HFF-Myc (cell line): ENCODE data around the gene ANO3.
"Not testable (repeated sequence)": the region's sequence is repeated elsewhere in the genome, so short reads cannot be mapped to it uniquely, and the experiment has no call there.

Source experiments
- DNase-seq: peaks from one replicate; pipeline ENCODE4 v3.0.0-alpha.2; 2011; ENCODE audit warnings: low read depth; ENCODE audit errors: extremely low read depth
- H3K4me3 ChIP-seq: replicated peaks from 2 replicates; pipeline ENCODE4 v1.5.1; 2011; ENCODE audit warnings: low read depth, mild to moderate bottlenecking, control low read depth, low read length
- CTCF ChIP-seq: IDR thresholded peaks from 2 replicates; pipeline ENCODE4 v1.5.1; 2012; ENCODE audit warnings: mild to moderate bottlenecking, low read depth, low read length, control low read depth; ENCODE audit errors: missing control alignments

ANO3 gene

GRCh38 chr11:26331911-26332571 lies at the start of gene ANO3:
Gene ANO3, plus strand, starts transcription at chr11:26332130. Its CDS starts 146 bp downstream, at chr11:26332276.
- TF ChIP-seq CTCF = peak; percentile 66
- H3K4me3 ChIP-seq = no peak within 1 kb of the TSS
- DNase-seq = peak; percentile 54

DNA sequence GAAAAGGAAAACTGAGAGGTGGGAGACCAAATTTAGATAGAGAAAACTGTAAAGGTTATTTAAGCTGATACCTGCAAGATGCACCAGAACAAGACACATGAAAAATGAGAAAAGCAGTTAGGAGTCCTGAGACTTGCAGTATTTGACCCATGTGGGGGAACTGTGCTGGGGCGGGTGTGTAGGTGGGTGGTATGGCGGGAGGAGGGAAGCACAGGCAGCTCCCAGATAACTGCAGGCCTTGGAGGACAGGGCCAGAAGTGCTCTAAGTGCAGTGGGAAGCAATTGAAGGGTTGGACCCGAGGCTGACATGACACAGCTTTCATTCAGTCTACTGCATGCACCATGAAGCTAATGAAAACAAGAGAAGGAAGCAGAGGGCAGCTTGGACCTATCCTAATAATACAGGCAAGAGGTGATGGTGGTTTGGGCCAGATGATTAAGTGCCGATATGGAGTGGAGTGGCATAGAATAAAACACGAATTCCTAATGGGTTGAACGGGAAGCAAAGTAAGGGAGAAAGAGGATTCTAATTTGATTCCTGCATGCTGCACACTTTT lies 48.0 kb upstream of the ANO3 start:
- H3K4me3 ChIP-seq = peak overlapping the region; percentile 28; the same call in 1 of the 2 replicates

GRCh38 chr11:26285608-26286007 lies 46.3 kb upstream of the ANO3 start:
- no peak for TF ChIP-seq CTCF
- no peak for DNase-seq
- H3K4me3 ChIP-seq = no peak overlapping the region

More for the DNA sequence above, 48.0 kb upstream of the ANO3 start:
- DNase-seq = no peak
- no peak for TF ChIP-seq CTCF

- no peak overlapping the region for H3K4me3 ChIP-seq
- TF ChIP-seq CTCF = peak; percentile 38
- DNase-seq = no peak
Measured at GRCh38 chr11:26286472-26287066, 45.4 kb upstream of the ANO3 start.

- no peak for DNase-seq
- no peak for TF ChIP-seq CTCF
- no peak overlapping the region for H3K4me3 ChIP-seq
Measured at GRCh38 chr11:26287067-26287518, 44.8 kb upstream of the ANO3 start.

DNA sequence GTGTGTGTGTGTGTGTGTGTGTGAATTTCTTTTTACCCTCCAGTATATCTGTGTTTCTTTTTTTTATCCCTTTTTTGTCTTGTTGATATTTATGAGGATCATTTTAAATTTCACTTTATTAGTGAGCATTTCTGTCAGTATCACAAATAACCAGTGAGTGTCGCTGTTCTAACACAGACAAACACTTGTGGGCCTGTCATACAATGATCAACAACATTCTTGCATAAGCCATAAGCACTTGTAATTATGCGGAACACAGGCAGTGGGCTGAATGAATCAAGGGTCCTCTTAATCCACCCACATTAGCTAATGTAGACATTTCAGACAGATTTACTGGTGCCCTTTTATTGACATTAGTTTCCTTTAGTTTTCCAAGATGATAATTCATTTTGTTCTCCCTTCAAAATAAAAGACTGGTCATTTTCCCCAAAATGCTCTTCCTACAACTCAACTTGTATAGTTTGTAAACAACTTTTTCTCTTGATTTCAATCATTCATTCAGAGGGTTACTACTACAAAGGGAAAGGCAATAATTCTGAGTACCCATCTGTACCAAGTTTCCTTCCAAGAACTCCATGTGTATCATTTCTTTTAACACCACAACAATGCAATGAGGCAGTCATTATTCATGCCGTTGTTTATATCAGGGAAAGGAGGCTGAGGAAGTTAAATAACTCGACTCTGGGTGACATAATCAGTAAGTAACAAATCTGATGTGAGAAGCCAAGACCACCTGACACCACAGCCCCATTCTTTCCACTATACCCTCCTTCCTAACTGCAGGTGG lies 34.5 kb upstream of the ANO3 start:
- no peak for DNase-seq
- TF ChIP-seq CTCF = peak; percentile 52
- no peak overlapping the region for H3K4me3 ChIP-seq

GRCh38 chr11:26316372-26316771 lies 15.6 kb upstream of the ANO3 start:
- H3K4me3 ChIP-seq, DNase-seq: not testable (repeated sequence)
